ENCODE measurements around the gene RIGI. TPM values are rescaled to one million over a fixed set of nuclear protein-coding genes. Genes with fewer than 3 reads are reported as not detected.
"Not testable (repeated sequence)": the region's sequence is repeated elsewhere in the genome, so short reads cannot be mapped to it uniquely, and the experiment has no call there.

The RIGI gene
- total RNA-seq, 4 donors from 2014 or later: 6.5 to 10.4 (median 8.4) TPM

DNA sequence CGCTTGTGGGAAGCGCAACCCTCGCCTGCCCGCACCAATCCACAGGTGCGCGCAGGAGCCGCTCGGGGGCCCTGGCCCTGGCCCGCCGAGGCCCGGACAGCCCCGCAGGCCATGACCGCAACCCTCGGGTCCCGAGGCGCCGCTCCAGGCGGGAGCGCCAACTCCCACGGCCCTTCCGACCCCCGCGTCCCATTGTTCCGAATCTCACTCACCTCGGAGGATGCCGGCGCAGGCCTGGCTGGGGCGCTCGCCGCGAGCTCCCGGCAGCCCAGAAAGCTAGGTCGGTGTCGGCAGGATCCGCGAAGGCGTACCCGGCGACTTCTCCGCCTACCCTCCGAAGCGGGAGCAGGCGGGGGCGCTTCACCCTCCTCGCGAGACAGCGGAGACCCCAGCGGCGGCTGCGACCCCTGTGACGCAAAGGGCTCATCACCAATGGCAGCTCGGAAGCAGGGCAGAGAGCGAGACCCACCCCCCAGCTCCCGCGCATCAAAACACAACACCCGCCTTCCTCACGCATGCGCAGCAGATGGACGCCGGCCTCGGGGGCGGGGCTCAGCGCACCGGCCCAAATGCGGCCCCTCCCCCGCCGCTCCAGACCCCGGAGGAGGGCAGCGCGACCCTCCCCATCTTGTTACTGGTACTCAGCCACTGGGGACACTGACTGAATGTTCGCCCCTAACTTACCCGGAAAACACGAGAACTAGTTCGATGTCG, 24.7 kb upstream of the RIGI start:
- Histone ChIP-seq H3K4me3 (peak overlapping the region; percentile 64 to 94 (median 76)), H3K36me3 (peaks cover 0 to 28% (median 0%) of the 10 kb centered on the region in 3 donors), H3K27me3 (no peaks in the 10 kb centered on the region), H3K4me1 (peaks cover 0 to 46% (median 12%) of the 10 kb centered on the region in 3 donors), H3K27ac (peak overlapping the region; percentile 91 to 98 (median 96)), H3K9me3 (no peaks in the 10 kb centered on the region)
- TF ChIP-seq, protein P1, sequence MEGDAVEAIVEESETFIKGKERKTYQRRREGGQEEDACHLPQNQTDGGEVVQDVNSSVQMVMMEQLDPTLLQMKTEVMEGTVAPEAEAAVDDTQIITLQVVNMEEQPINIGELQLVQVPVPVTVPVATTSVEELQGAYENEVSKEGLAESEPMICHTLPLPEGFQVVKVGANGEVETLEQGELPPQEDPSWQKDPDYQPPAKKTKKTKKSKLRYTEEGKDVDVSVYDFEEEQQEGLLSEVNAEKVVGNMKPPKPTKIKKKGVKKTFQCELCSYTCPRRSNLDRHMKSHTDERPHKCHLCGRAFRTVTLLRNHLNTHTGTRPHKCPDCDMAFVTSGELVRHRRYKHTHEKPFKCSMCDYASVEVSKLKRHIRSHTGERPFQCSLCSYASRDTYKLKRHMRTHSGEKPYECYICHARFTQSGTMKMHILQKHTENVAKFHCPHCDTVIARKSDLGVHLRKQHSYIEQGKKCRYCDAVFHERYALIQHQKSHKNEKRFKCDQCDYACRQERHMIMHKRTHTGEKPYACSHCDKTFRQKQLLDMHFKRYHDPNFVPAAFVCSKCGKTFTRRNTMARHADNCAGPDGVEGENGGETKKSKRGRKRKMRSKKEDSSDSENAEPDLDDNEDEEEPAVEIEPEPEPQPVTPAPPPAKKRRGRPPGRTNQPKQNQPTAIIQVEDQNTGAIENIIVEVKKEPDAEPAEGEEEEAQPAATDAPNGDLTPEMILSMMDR (IDR thresholded peaks at IDR 0.05): peak in 2 of 6 experiments; percentile 8 to 15
- peak in 2 of 4 donors; percentile 5 to 63 for TF ChIP-seq POLR2A (IDR thresholded peaks at IDR 0.05)
- WGBS, 2 donors: 0% methylated on average over 2 to 5 of the region's 75 CpGs
- intact Hi-C loops (cut with DNase I): no loop called here
- DNase-seq: peak; percentile 43

DNA sequence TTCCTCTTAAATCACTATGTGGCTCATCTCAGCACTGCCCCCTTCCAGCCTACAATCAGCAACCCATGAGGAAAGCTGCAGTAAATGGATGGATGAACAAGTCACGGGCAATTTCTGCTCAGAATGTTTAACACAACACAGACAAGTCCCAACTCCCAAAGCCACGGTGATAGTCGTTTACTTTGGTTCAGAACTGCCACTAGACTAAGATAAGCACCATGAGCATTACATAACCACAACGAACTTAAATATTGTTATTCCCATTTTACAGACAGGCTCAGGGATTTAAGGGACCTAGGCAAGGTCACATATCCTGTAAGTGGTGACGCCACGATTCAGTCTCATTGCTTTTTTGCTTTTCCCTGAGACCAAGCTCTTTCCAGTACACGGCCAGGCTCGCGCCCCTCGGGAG, 24.2 kb upstream of the RIGI start:
- Histone ChIP-seq H3K9me3 (no peaks in the 10 kb centered on the region), H3K27me3 (no peaks in the 10 kb centered on the region), H3K4me1 (peaks cover 0 to 46% (median 12%) of the 10 kb centered on the region in 3 donors), H3K4me3 (peak overlapping the region; percentile 64 to 94 (median 76)), H3K36me3 (peaks cover 0 to 28% (median 0%) of the 10 kb centered on the region in 3 donors), H3K27ac (peak overlapping the region; percentile 91 to 98 (median 96))
- TF ChIP-seq POLR2A (IDR thresholded peaks at IDR 0.05): no peak
- TF ChIP-seq, protein P1 (IDR thresholded peaks at IDR 0.05): no peak
- 0 to 2% methylated on average over 6 to 9 of the region's 10 CpGs for WGBS, 2 donors
- intact Hi-C loops (cut with DNase I): no loop called here
- no peak for DNase-seq

DNA sequence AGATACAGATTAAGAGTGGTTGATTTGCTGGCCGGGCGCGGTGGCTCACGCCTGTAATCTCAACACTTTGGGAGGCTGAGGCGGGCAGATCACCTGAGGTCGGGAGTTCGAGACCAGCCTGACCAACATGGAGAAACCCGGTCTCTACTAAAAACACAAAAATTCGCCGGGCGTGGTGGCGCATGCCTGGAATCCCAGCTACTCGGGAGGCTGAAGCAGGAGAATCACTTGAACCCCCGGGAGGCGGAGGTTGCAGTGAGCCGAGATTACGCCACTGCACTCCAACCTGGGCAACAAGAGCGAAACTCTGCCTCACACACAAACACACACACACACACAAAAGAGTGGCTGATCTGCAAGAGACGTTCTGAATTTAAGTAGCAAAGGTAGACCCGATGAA, 22.2 kb upstream of the RIGI start:
- DNase-seq; H3K9me3 ChIP-seq; H3K27ac ChIP-seq; H3K27me3 ChIP-seq; intact Hi-C loops (cut with DNase I); H3K4me3 ChIP-seq: not testable (repeated sequence)
- Histone ChIP-seq H3K4me1 (peaks cover 0 to 33% (median 12%) of the 10 kb centered on the region in 3 donors), H3K36me3 (peaks cover 0 to 39% (median 6%) of the 10 kb centered on the region in 3 donors)
- 94 to 95% methylated on average over 18 to 20 of the region's 20 CpGs for WGBS, 2 donors

DNA sequence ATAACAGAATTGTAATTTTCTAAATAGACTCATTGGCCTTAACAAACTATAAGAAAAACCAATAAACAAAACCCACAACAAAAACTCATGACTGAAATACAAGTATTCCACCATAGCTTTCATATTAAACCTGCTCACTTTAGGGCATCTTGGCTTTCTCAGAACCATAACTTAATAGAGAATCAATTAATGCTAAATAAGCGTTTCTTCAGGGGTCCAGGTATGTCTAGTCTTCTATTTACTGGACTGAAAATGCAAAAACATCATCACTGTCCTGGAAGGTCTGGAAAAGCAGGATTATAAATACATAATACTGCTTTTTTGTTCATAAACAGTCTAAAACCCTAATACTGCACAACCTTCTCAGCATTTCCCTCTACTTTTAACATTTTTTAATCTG, 19.9 kb upstream of the RIGI start:
- Histone ChIP-seq H3K27me3 (no peaks in the 10 kb centered on the region), H3K27ac (no peak overlapping the region), H3K9me3 (no peaks in the 10 kb centered on the region), H3K4me3 (no peak overlapping the region), H3K36me3 (peaks cover 0 to 63% (median 19%) of the 10 kb centered on the region in 3 donors), H3K4me1 (peaks cover 0 to 26% (median 12%) of the 10 kb centered on the region in 3 donors)
- intact Hi-C loops (cut with DNase I): no loop called here
- TF ChIP-seq POLR2A (IDR thresholded peaks at IDR 0.05): no peak
- TF ChIP-seq, protein P1 (IDR thresholded peaks at IDR 0.05): no peak
- no peak for DNase-seq
- WGBS, 2 donors: 89 to 90% methylated on average over 1 of the region's 1 CpG

DNA sequence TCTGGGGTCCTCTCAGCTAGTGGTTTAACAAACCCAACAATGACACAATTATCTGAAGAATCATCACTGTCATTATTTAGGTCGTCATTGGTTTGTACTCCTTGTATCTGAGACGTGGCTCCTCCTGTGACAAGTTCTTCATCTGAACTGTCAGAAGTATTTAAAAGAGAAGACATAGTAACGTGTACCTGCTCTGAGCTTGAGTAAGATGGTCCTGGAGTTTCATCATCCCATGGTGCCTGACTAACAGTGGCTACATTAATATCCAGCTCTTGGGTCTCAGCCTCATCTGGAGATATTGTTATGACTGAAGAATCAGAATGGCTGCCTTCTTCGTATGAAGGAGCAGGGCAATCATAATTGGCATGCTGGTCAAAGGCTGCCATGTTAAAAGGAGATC, 17.1 kb upstream of the RIGI start:
- TF ChIP-seq, protein P1 (IDR thresholded peaks at IDR 0.05): no peak
- TF ChIP-seq POLR2A (IDR thresholded peaks at IDR 0.05): no peak
- peaks cover 0 to 68% (median 19%) of the 10 kb centered on the region in 3 donors for H3K36me3 ChIP-seq
- no peaks in the 10 kb centered on the region for H3K9me3 ChIP-seq
- H3K27me3 ChIP-seq: no peaks in the 10 kb centered on the region
- peaks cover 0 to under 1% (median 0%) of the 10 kb centered on the region in 3 donors for H3K4me1 ChIP-seq
- DNase-seq: no peak
- no peak overlapping the region for H3K27ac ChIP-seq
- H3K4me3 ChIP-seq: no peak overlapping the region
- 91 to 93% methylated on average over 4 of the region's 4 CpGs for WGBS, 2 donors
- intact Hi-C loops (cut with DNase I): no loop called here

Data from esophagus squamous epithelium (tissue), 5 donors.